ENCODE results near the gene MASP2.

DNA sequence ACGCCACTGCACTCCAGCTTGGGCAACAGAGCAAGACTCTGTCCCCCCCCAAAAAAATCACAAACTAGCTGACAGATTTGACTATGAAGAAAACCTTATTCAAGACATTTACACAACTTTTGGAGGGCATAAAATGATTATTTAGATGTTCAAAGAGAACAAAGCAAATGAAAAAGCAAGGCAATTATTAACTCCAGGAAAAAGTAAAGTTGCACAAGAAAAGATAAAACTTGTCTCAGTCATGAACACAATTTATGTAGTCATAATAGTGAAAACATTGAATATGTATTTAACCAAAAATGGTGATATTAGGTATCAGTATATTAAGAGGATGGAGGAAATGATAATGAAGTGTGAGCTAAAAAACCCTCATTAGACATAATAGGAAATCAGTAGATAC, 46.5 kb downstream of the MASP2 start:
- no peak for TF ChIP-seq CTCF (conservative IDR thresholded peaks at IDR 0.05; ENCODE audit: low read length)
- TF ChIP-seq EZH2phosphoT487 (IDR thresholded peaks at IDR 0.05; ENCODE audit: borderline replicate concordance, low read depth, low read length) = no peak
